ENCODE results near the gene FGF14.

The FGF14 gene

GRCh38 chr13:102347490-102347889, 54.4 kb downstream of the FGF14 start:
- TF ChIP-seq CTCF (IDR thresholded peaks at IDR 0.05; ENCODE audit: low read depth, low read length): no peak
- DNase-seq (ENCODE audit: extremely low read depth, low read depth): no peak

GRCh38 chr13:102346769-102347168, 55.1 kb downstream of the FGF14 start:
- TF ChIP-seq CTCF (IDR thresholded peaks at IDR 0.05; ENCODE audit: low read depth, low read length): no peak
- DNase-seq (ENCODE audit: extremely low read depth, low read depth): no peak

GRCh38 chr13:102344410-102344809, 57.4 kb downstream of the FGF14 start:
- DNase-seq (ENCODE audit: extremely low read depth, low read depth): no peak
- no peak for TF ChIP-seq CTCF (IDR thresholded peaks at IDR 0.05; ENCODE audit: low read depth, low read length)

GRCh38 chr13:102333320-102334198, 68.3 kb downstream of the FGF14 start:
- DNase-seq (ENCODE audit: extremely low read depth, low read depth): no peak
- TF ChIP-seq CTCF (IDR thresholded peaks at IDR 0.05; ENCODE audit: low read depth, low read length): no peak

- TF ChIP-seq CTCF (IDR thresholded peaks at IDR 0.05; ENCODE audit: low read depth, low read length): no peak
- DNase-seq (ENCODE audit: extremely low read depth, low read depth): no peak
Measured at GRCh38 chr13:102328909-102329308, 72.9 kb downstream of the FGF14 start.

GRCh38 chr13:102327119-102327617, 74.7 kb downstream of the FGF14 start:
- no peak for TF ChIP-seq CTCF (IDR thresholded peaks at IDR 0.05; ENCODE audit: low read depth, low read length)
- DNase-seq (ENCODE audit: extremely low read depth, low read depth): no peak

GRCh38 chr13:102326381-102327118, 75.3 kb downstream of the FGF14 start:
- no peak for TF ChIP-seq CTCF (IDR thresholded peaks at IDR 0.05; ENCODE audit: low read depth, low read length)
- DNase-seq (ENCODE audit: extremely low read depth, low read depth): no peak
